Neural cell (in vitro differentiated cells): Measurements from ENCODE around the gene OSBPL8. TPM values are rescaled to one million over a fixed set of nuclear protein-coding genes. Genes with fewer than 3 reads are reported as not detected.

Experiments used
- H2AFZ ChIP-seq: fragments of 200-600, 300-800 bp; sonication (generic), shearing (Covaris generic); 2 replicates; pipeline ENCODE4 v1.6.0; 2014; ENCODE audit warnings: low read depth, mild to moderate bottlenecking, antibody characterized with exemption, low read length, moderate library complexity
- H3F3A ChIP-seq: fragments of 200-600 bp; shearing (Covaris generic); 2 replicates; pipeline ENCODE4 v1.6.1; 2016; ENCODE audit warnings: mild to moderate bottlenecking, moderate library complexity, mixed read lengths, antibody characterized with exemption, low read length; ENCODE audit not compliant: insufficient read depth, poor library complexity, severe bottlenecking
- H3K27ac ChIP-seq: fragments of 200-600, 300-800 bp; sonication (generic), shearing (Covaris generic); 2 replicates; pipeline ENCODE4 v1.5.1; 2014; ENCODE audit warnings: mild to moderate bottlenecking, low read length, moderate library complexity
- H3K27me3 ChIP-seq: fragments of 300-800, 200-600 bp; sonication (generic), shearing (Covaris generic); 2 replicates; pipeline ENCODE4 v1.6.0; 2014; ENCODE audit warnings: mild to moderate bottlenecking, low read depth, low read length, moderate library complexity; ENCODE audit not compliant: insufficient read depth
- H3K36me3 ChIP-seq: fragments of 300-800, 200-600 bp; sonication (generic), shearing (Covaris generic); 2 replicates; pipeline ENCODE4 v1.5.1; 2014; ENCODE audit warnings: mild to moderate bottlenecking, antibody characterized with exemption, low read length, moderate library complexity; ENCODE audit not compliant: insufficient read depth
- H3K4me2 ChIP-seq: fragments of 300-800, 200-600 bp; sonication (generic), shearing (Covaris generic); 2 replicates; pipeline ENCODE4 v1.6.0; 2014; ENCODE audit warnings: mild to moderate bottlenecking, low read length
- H3K4me3 ChIP-seq: fragments of 300-800, 200-600 bp; sonication (generic), shearing (Covaris generic); 2 replicates; pipeline ENCODE4 v1.5.1; 2014; ENCODE audit warnings: mild to moderate bottlenecking, low read length, moderate library complexity
- H3K79me2 ChIP-seq: fragments of 200-600 bp; shearing (Covaris generic); replicated peaks from 2 replicates; pipeline ENCODE4 v1.6.0; 2014; ENCODE audit warnings: mild to moderate bottlenecking, low read length, moderate library complexity; ENCODE audit not compliant: insufficient read depth
- H3K9ac ChIP-seq: fragments of 300-800, 200-600 bp; sonication (generic), shearing (Covaris generic); 2 replicates; pipeline ENCODE4 v1.6.1; 2016; ENCODE audit warnings: mild to moderate bottlenecking, low read length, mixed read lengths
- H3K9me2 ChIP-seq: fragments of 200-600 bp; shearing (Covaris generic); 2 replicates; pipeline ENCODE4 v1.6.1; 2016; ENCODE audit warnings: mild to moderate bottlenecking, low read length, mixed read lengths; ENCODE audit not compliant: insufficient read depth
- H3K9me3 ChIP-seq: fragments of 200-600, 300-800 bp; sonication (generic), shearing (Covaris generic); 2 replicates; pipeline ENCODE4 v1.6.1; 2016; ENCODE audit warnings: mild to moderate bottlenecking, mixed run types, low read length, moderate library complexity, mixed read lengths
- H4K20me1 ChIP-seq: fragments of 200-600 bp; shearing (Covaris generic); 2 replicates; pipeline ENCODE4 v1.6.1; 2016; ENCODE audit warnings: mild to moderate bottlenecking, mixed run types; ENCODE audit not compliant: insufficient read depth
- CTCF ChIP-seq: fragments of 450-650 bp; IDR thresholded peaks from 2 replicates; pipeline ENCODE4 v1.5.1; 2014; ENCODE audit warnings: antibody characterized with exemption, mild to moderate bottlenecking, moderate library complexity; ENCODE audit not compliant: poor library complexity, severe bottlenecking
- EP300 ChIP-seq: fragments of 450-650 bp; conservative IDR thresholded peaks from 2 replicates; pipeline ENCODE4 v1.6.1; 2014; ENCODE audit warnings: antibody characterized with exemption, mild to moderate bottlenecking, moderate library complexity; ENCODE audit not compliant: poor library complexity, severe bottlenecking
- EZH2 ChIP-seq: fragments of 200-600, 300-800 bp; shearing (Covaris generic), sonication (generic); IDR thresholded peaks from 2 replicates; pipeline ENCODE4 v1.6.1; 2014; ENCODE audit warnings: antibody characterized with exemption, low read length, borderline replicate concordance, mild to moderate bottlenecking; ENCODE audit not compliant: insufficient read depth, poor library complexity, severe bottlenecking
- MXI1 ChIP-seq: fragments of 450-650 bp; conservative IDR thresholded peaks from 2 replicates; pipeline ENCODE4 v1.6.1; 2014; ENCODE audit warnings: antibody characterized with exemption, mild to moderate bottlenecking; ENCODE audit not compliant: poor library complexity, severe bottlenecking
- POLR2AphosphoS5 ChIP-seq: IDR thresholded peaks from 2 replicates; pipeline ENCODE4 v1.6.1; 2012
- RAD21 ChIP-seq: fragments of 450-650 bp; conservative IDR thresholded peaks from 2 replicates; pipeline ENCODE4 v1.6.1; 2014; ENCODE audit warnings: antibody characterized with exemption, mild to moderate bottlenecking, moderate library complexity
- REST ChIP-seq: IDR thresholded peaks from 2 replicates; pipeline ENCODE4 v1.6.1; 2012; ENCODE audit warnings: borderline replicate concordance
- SMC3 ChIP-seq: fragments of 450-650 bp; conservative IDR thresholded peaks from 2 replicates; pipeline ENCODE4 v1.6.1; 2014; ENCODE audit warnings: antibody characterized with exemption, mild to moderate bottlenecking, moderate library complexity; ENCODE audit not compliant: poor library complexity
- TAF1 ChIP-seq: IDR thresholded peaks from 2 replicates; pipeline ENCODE4 v1.6.1; 2012; ENCODE audit warnings: low read depth
- polyA plus RNA-seq: library from polyadenylated mRNA; depleted of rRNA; stranded (reverse); fragments of >200 nt; gene quantifications from 2 replicates; pipeline ENCODE4 v1.2.3, GENCODE V29; 2014

Gene OSBPL8
- polyA plus RNA-seq, 1 donor from 2014 or later: 126 TPM

- no peaks in the 10 kb centered on the region for H3K36me3 ChIP-seq
- H3F3A ChIP-seq: peaks cover 3% of the 10 kb centered on the region
- H3K9ac ChIP-seq: no peak overlapping the region
- TF ChIP-seq RAD21: no peak
- no peak for TF ChIP-seq CTCF
- no peak for TF ChIP-seq EP300
- no peak for TF ChIP-seq TAF1
- no peak for TF ChIP-seq EZH2
- TF ChIP-seq REST: no peak
- no peak for TF ChIP-seq SMC3
- TF ChIP-seq MXI1: no peak
- TF ChIP-seq POLR2AphosphoS5: no peak
- no peaks in the 10 kb centered on the region for H3K9me2 ChIP-seq
- no peaks in the 10 kb centered on the region for H3K27me3 ChIP-seq
- H3K27ac ChIP-seq: no peak overlapping the region
- peaks cover 45% of the 10 kb centered on the region for H3K79me2 ChIP-seq
- no peak overlapping the region for H3K4me2 ChIP-seq
- no peaks in the 10 kb centered on the region for H4K20me1 ChIP-seq
- no peak overlapping the region for H2AFZ ChIP-seq
- H3K9me3 ChIP-seq: no peaks in the 10 kb centered on the region
- H3K4me3 ChIP-seq: no peak overlapping the region
Measured at GRCh38 chr12:76532520-76532919, 27.1 kb downstream of the OSBPL8 start.

GRCh38 chr12:76531056-76531455 lies 28.5 kb downstream of the OSBPL8 start:
- H4K20me1 ChIP-seq: no peaks in the 10 kb centered on the region
- no peaks in the 10 kb centered on the region for H3K27me3 ChIP-seq
- H3K9me2 ChIP-seq: no peaks in the 10 kb centered on the region
- H3K4me3 ChIP-seq: no peak overlapping the region
- no peak overlapping the region for H3K9ac ChIP-seq
- TF ChIP-seq TAF1 (no peak), MXI1 (no peak), EP300 (no peak), POLR2AphosphoS5 (no peak), RAD21 (no peak), CTCF (no peak), REST (no peak), EZH2 (no peak), SMC3 (no peak)
- no peak overlapping the region for H2AFZ ChIP-seq
- H3K27ac ChIP-seq: no peak overlapping the region
- peaks cover 3% of the 10 kb centered on the region for H3F3A ChIP-seq
- H3K4me2 ChIP-seq: no peak overlapping the region
- no peaks in the 10 kb centered on the region for H3K9me3 ChIP-seq
- H3K36me3 ChIP-seq: no peaks in the 10 kb centered on the region
- peaks cover 51% of the 10 kb centered on the region for H3K79me2 ChIP-seq
